Activated T-helper 1 cell treated with anti-CD3 and anti-CD28 coated beads, Interleukin-12 subunit alpha, Interleukin-12 subunit beta, Interleukin-2, Interleukin-4 antibody, amounts not matched to agents 30 ng/mL and 10 ng/mL and 1 ng/mL, durations not matched to agents 14 hours and 24 hours and 36 hours (primary cell): ENCODE results near the gene MARCHF3. TPM values are rescaled to one million over a fixed set of nuclear protein-coding genes. Genes with fewer than 3 reads are reported as not detected.

Experiments used
- DNase-seq: peaks from one replicate; pipeline ENCODE4 v3.0.0; 2021; ENCODE audit warnings: low spot score
- H3K27ac Mint-ChIP-seq: one replicate; pipeline ENCODE4 v1.8.0; 2021; ENCODE audit warnings: mild to moderate bottlenecking, mixed read lengths
- H3K27me3 Mint-ChIP-seq: one replicate; pipeline ENCODE4 v1.8.0; 2022; ENCODE audit warnings: mild to moderate bottlenecking, moderate library complexity, mixed read lengths; ENCODE audit not compliant: insufficient read depth
- H3K36me3 Mint-ChIP-seq: one replicate; pipeline ENCODE4 v1.8.0; 2021; ENCODE audit warnings: low read depth, mixed read lengths
- H3K4me1 Mint-ChIP-seq: one replicate; pipeline ENCODE4 v1.8.0; 2021; ENCODE audit warnings: low read depth, mixed read lengths
- H3K4me3 Mint-ChIP-seq: one replicate; pipeline ENCODE4 v1.8.0; 2021; ENCODE audit warnings: mild to moderate bottlenecking, moderate library complexity, mixed read lengths
- H3K9me3 Mint-ChIP-seq: one replicate; pipeline ENCODE4 v1.8.0; 2021; ENCODE audit warnings: mixed read lengths
- intact Hi-C: fragments of 100-400 bp; cut with micrococcal nuclease; formaldehyde crosslinking; loops from one replicate; pipeline ENCODE4 v1.15.1; 2024
- total RNA-seq: library from RNA; stranded (reverse); gene quantifications from 2 replicates; pipeline ENCODE4 v1.2.3, GENCODE V29; 2022

The MARCHF3 gene
- total RNA-seq, 1 donor from 2014 or later: 5.9 TPM

GRCh38 chr5:126967808-126968466, 62.4 kb downstream of the MARCHF3 start:
- intact Hi-C loops: no loop called here
- no peak overlapping the region for H3K27ac Mint-ChIP-seq
- H3K9me3 Mint-ChIP-seq: no peaks in the 10 kb centered on the region
- no peak overlapping the region for H3K4me3 Mint-ChIP-seq
- H3K27me3 Mint-ChIP-seq: no peaks in the 10 kb centered on the region
- H3K36me3 Mint-ChIP-seq: peaks cover 4% of the 10 kb centered on the region
- DNase-seq: no peak
- H3K4me1 Mint-ChIP-seq: peaks cover 25% of the 10 kb centered on the region

- intact Hi-C loops: no loop called here
- no peaks in the 10 kb centered on the region for H3K9me3 Mint-ChIP-seq
- no peaks in the 10 kb centered on the region for H3K27me3 Mint-ChIP-seq
- H3K27ac Mint-ChIP-seq: no peak overlapping the region
- no peak overlapping the region for H3K4me3 Mint-ChIP-seq
- peaks cover 2% of the 10 kb centered on the region for H3K36me3 Mint-ChIP-seq
- no peak for DNase-seq
- H3K4me1 Mint-ChIP-seq: peaks cover 2% of the 10 kb centered on the region
Observed at GRCh38 chr5:126965487-126965886, 64.9 kb downstream of the MARCHF3 start.

- no peak overlapping the region for H3K27ac Mint-ChIP-seq
- H3K27me3 Mint-ChIP-seq: no peaks in the 10 kb centered on the region
- no peaks in the 10 kb centered on the region for H3K9me3 Mint-ChIP-seq
- no peak overlapping the region for H3K4me3 Mint-ChIP-seq
- H3K36me3 Mint-ChIP-seq: peaks cover 2% of the 10 kb centered on the region
- intact Hi-C loops: no loop called here
- DNase-seq: no peak
- no peaks in the 10 kb centered on the region for H3K4me1 Mint-ChIP-seq
Observed at GRCh38 chr5:126965061-126965475, 65.3 kb downstream of the MARCHF3 start.

DNA sequence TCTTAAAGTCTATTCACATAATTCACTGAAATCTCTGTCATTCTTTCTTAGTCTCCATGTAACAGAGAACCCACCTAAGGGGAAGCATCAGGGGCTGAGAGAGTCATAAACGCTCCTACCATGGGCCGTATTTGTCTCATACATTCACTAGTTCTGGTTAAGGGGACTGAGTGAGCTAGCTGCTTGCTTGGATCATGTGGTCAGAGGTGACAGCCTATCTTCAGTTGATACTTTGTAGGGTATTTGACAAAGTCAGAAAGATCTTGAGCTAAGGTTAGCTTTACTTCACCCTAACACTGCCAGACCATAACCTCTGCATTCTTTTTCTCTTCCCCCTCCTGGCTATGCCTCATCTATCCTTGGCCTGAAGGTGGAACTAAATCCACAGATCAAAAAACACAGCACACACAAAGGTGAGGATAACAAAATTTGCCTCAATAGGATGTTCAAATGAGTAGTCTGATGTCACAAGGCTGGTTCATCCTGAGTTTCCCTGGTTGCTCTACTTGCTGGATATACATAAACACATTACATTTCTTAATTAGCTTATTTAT, 66.5 kb downstream of the MARCHF3 start:
- Mint-ChIP-seq H3K27me3 (no peaks in the 10 kb centered on the region), H3K4me1 (no peaks in the 10 kb centered on the region), H3K27ac (no peak overlapping the region), H3K9me3 (no peaks in the 10 kb centered on the region), H3K4me3 (no peak overlapping the region), H3K36me3 (peaks cover 2% of the 10 kb centered on the region)
- intact Hi-C loops: no loop called here
- DNase-seq: no peak

- Mint-ChIP-seq H3K27me3 (no peaks in the 10 kb centered on the region), H3K4me1 (no peaks in the 10 kb centered on the region), H3K9me3 (no peaks in the 10 kb centered on the region), H3K4me3 (no peak overlapping the region), H3K36me3 (peaks cover 2% of the 10 kb centered on the region), H3K27ac (no peak overlapping the region)
- DNase-seq: no peak
- intact Hi-C loops: no loop called here
Observed at GRCh38 chr5:126961702-126962101, 68.7 kb downstream of the MARCHF3 start.

GRCh38 chr5:126961128-126961527, 69.2 kb downstream of the MARCHF3 start:
- H3K27ac Mint-ChIP-seq: no peak overlapping the region
- intact Hi-C loops: no loop called here
- H3K9me3 Mint-ChIP-seq: no peaks in the 10 kb centered on the region

DNA sequence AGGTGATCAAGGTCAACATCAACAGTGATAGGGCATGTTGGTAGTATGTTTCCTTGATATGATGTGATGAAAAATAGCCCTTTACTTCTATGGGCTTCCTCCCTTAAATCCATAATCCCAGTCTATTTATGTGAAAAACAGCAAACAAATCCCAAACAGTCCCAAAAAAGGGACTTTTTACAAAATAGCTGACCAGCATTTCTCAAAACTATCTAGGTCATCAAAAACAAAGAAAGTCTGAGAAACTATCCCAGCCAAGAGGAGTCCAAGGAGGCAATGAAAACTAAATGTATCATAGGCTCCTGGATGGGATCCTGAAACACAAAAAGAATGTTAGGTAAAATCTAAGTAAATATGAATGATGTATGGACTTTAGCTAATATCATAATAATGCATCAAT, 71.2 kb downstream of the MARCHF3 start:
- H3K36me3 Mint-ChIP-seq: no peaks in the 10 kb centered on the region
- no peak overlapping the region for H3K4me3 Mint-ChIP-seq
- no peak overlapping the region for H3K27ac Mint-ChIP-seq
- H3K27me3 Mint-ChIP-seq: no peaks in the 10 kb centered on the region
- intact Hi-C loops: no loop called here
- DNase-seq: no peak
- H3K9me3 Mint-ChIP-seq: no peaks in the 10 kb centered on the region
- H3K4me1 Mint-ChIP-seq: no peaks in the 10 kb centered on the region

More at GRCh38 chr5:126961128-126961527, 69.2 kb downstream of the MARCHF3 start:
- Mint-ChIP-seq H3K36me3 (peaks cover 2% of the 10 kb centered on the region), H3K27me3 (no peaks in the 10 kb centered on the region), H3K4me1 (no peaks in the 10 kb centered on the region), H3K4me3 (no peak overlapping the region)
- DNase-seq: no peak

DNA sequence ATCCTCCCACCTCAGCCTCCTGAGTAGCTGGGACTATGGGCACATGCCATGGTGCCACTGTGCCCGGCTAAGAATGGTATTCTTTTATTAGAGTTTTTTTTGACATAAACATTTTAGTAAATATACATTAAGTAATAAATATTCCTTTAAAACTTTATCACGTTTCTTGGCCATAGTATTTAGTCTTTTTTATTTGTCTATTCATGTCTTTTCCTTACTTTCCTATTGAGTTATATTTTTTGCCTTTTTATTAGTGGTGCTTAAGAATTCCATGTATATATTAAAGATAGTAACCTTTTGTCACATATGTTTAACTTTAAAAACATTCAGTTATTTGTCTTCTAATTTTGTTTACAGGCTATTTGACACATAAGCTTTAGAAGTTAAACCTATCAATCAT, 73.4 kb downstream of the MARCHF3 start:
- Mint-ChIP-seq H3K9me3 (no peaks in the 10 kb centered on the region), H3K4me3 (no peak overlapping the region), H3K27me3 (no peaks in the 10 kb centered on the region), H3K4me1 (no peaks in the 10 kb centered on the region), H3K27ac (no peak overlapping the region), H3K36me3 (no peaks in the 10 kb centered on the region)
- DNase-seq: no peak
- intact Hi-C loops: no loop called here

DNA sequence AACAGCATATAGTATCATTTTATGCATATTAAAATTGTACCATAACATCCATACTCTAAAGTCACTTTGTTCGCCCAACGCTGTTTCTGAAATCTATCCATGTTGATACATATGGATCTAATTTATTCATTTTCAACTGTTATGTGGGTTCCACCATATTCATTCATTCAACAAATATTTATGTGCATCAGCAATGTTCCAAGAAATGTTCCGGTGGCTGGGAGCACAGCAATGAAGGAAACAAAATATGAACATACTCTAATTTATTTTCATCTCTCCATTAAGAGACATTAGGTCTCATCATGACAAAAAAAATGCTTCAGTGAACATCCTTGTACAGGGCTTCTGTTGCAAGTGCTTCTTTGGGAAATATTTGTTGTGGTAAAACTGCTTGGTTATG, 75.4 kb downstream of the MARCHF3 start:
- Mint-ChIP-seq H3K27me3 (no peaks in the 10 kb centered on the region), H3K9me3 (no peaks in the 10 kb centered on the region), H3K27ac (no peak overlapping the region), H3K4me1 (no peaks in the 10 kb centered on the region), H3K4me3 (no peak overlapping the region), H3K36me3 (no peaks in the 10 kb centered on the region)
- DNase-seq: no peak
- intact Hi-C loops: no loop called here

DNA sequence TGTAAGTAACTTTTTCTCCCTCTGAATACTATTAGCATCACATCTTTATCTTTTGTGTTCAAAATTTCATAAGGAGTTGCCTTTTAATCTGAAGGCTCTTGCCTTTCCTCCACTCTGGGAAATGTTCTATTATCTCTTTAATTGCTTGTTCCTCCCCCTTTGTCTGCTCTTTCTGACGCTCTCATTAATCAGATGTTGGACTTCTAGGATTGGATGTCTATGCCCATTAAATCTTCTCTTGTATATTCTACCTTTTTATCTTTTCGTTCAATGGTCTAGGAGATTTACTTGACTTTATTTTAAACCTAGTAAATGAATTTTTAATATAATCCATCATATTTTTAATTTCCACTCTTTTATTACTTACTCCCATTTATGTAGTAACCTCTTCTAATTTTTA, 76.7 kb downstream of the MARCHF3 start:
- DNase-seq: no peak
- H3K27ac Mint-ChIP-seq: no peak overlapping the region
- H3K9me3 Mint-ChIP-seq: no peaks in the 10 kb centered on the region
- intact Hi-C loops: no loop called here
- no peak overlapping the region for H3K4me3 Mint-ChIP-seq
- H3K36me3 Mint-ChIP-seq: no peaks in the 10 kb centered on the region
- no peaks in the 10 kb centered on the region for H3K27me3 Mint-ChIP-seq
- H3K4me1 Mint-ChIP-seq: no peaks in the 10 kb centered on the region

DNA sequence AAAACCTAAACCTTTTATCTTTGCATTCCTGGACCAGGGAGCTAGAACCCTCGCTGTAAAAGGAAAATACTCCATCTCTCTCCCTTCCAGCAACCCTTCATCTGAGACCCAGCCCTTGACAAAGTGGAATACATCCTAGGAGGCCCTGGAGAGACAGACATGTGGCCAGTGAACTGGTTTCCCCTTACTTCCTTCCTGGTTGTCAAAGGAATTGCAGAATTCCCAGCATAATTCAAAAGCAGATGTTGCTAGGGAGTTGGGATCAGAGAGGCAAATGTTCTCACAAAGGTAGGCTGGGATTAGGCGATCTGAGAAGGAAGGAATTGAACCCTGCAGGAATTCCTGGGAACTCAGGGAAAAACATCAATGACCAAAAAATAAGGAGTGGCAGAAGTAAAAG, 80.9 kb downstream of the MARCHF3 start:
- H3K27me3 Mint-ChIP-seq: no peaks in the 10 kb centered on the region
- no peak overlapping the region for H3K4me3 Mint-ChIP-seq
- no peaks in the 10 kb centered on the region for H3K36me3 Mint-ChIP-seq
- no peaks in the 10 kb centered on the region for H3K9me3 Mint-ChIP-seq
- H3K4me1 Mint-ChIP-seq: no peaks in the 10 kb centered on the region
- DNase-seq: no peak
- H3K27ac Mint-ChIP-seq: no peak overlapping the region
- intact Hi-C loops: no loop called here

GRCh38 chr5:126948453-126948852, 81.9 kb downstream of the MARCHF3 start:
- no peaks in the 10 kb centered on the region for H3K27me3 Mint-ChIP-seq

DNA sequence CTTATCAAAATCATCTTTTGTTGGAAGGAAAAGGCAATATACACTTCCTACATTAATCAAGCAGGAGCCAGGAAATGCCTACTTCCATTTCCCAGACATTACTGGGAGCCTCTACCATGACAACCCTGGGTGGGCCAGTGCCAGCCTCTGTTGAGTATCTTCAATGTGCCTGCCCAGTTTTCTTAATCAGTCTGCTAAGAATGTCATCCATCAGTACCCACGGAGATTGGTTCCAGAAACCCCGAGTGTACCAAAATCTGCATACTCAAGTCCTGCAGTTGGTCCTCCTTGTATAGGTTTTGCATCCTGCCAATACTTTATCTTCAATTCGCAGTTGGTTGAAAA, 82.4 kb downstream of the MARCHF3 start:
- Mint-ChIP-seq H3K9me3 (no peaks in the 10 kb centered on the region), H3K27ac (no peak overlapping the region), H3K36me3 (no peaks in the 10 kb centered on the region), H3K27me3 (no peaks in the 10 kb centered on the region), H3K4me1 (no peaks in the 10 kb centered on the region), H3K4me3 (no peak overlapping the region)
- intact Hi-C loops: no loop called here
- no peak for DNase-seq

More at GRCh38 chr5:126948453-126948852, 81.9 kb downstream of the MARCHF3 start:
- Mint-ChIP-seq H3K36me3 (no peaks in the 10 kb centered on the region), H3K9me3 (no peaks in the 10 kb centered on the region), H3K4me1 (no peaks in the 10 kb centered on the region), H3K27ac (no peak overlapping the region), H3K4me3 (no peak overlapping the region)
- intact Hi-C loops: no loop called here
- no peak for DNase-seq
